SJSA1 (cell line): ENCODE data around the gene LORICRIN. TPM values are rescaled to one million over a fixed set of nuclear protein-coding genes. Genes with fewer than 3 reads are reported as not detected.

ENCODE experiments used
- DNase-seq, 2 experiments: peaks; one replicate each; pipeline ENCODE4 v3.0.0-alpha.2; 2015 to 2020; ENCODE audit warnings: low spot score in 2 of 2, low read depth in 1 of 2
- H3K27ac ChIP-seq: fragments of 250-450 bp; sonication (Bioruptor Pico); 2 replicates; pipeline ENCODE4 v1.5.1; 2020; ENCODE audit warnings: mild to moderate bottlenecking, moderate library complexity
- H3K27me3 ChIP-seq: fragments of 250-450 bp; sonication (Bioruptor Pico); replicated peaks from 2 replicates; pipeline ENCODE4 v1.5.1; 2020; ENCODE audit warnings: mild to moderate bottlenecking, moderate library complexity
- H3K36me3 ChIP-seq: fragments of 250-450 bp; sonication (Bioruptor Pico); 2 replicates; pipeline ENCODE4 v1.5.1; 2020; ENCODE audit warnings: mild to moderate bottlenecking
- H3K4me1 ChIP-seq: fragments of 250-450 bp; sonication (Bioruptor Pico); replicated peaks from 2 replicates; pipeline ENCODE4 v1.6.1; 2021; ENCODE audit warnings: mild to moderate bottlenecking
- H3K4me3 ChIP-seq: fragments of 250-450 bp; sonication (Bioruptor Pico); 2 replicates; pipeline ENCODE4 v1.5.1; 2020; ENCODE audit warnings: mild to moderate bottlenecking
- H3K9me3 ChIP-seq: fragments of 250-450 bp; sonication (Bioruptor Pico); replicated peaks from 2 replicates; pipeline ENCODE4 v1.5.1; 2020; ENCODE audit warnings: mild to moderate bottlenecking
- total RNA-seq: library from RNA; depleted of rRNA; stranded (reverse); fragments of >200 nt; shearing (Covaris generic); gene quantifications from 2 replicates; pipeline ENCODE4 v1.2.3, GENCODE V29; 2014

Gene LORICRIN
- total RNA-seq, 1 experiment from 2014 or later = not detected

DNA sequence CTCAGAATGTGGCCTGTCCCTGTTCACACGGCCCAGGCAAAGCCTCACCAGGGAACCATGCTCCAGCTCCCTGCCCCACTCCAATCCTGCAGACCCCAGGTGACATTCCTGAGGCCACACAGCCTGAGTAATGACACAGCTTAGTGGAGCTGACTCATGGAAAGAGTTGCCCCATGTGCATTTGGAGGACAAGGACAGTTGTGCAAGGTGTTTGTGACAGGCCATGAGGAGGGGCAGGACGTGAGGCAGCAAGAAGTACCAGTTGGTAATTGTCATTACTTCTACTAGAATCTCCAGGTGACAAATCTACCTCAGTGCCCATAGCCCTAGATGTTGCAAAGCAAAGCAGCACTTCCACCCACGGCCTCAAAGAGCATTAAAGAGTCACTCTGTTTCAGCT, 26.9 kb upstream of the LORICRIN start:
- peaks cover 8% of the 10 kb centered on the region; the same call in 1 of the 2 replicates for H3K27me3 ChIP-seq
- no peaks in the 10 kb centered on the region for H3K9me3 ChIP-seq
- DNase-seq = no peak
- no peak overlapping the region for H3K4me3 ChIP-seq
- no peaks in the 10 kb centered on the region for H3K4me1 ChIP-seq
- no peak overlapping the region for H3K27ac ChIP-seq
- no peaks in the 10 kb centered on the region for H3K36me3 ChIP-seq

GRCh38 chr1:153233448-153233847, 26.0 kb upstream of the LORICRIN start:
- no peaks in the 10 kb centered on the region for H3K4me1 ChIP-seq
- no peaks in the 10 kb centered on the region for H3K9me3 ChIP-seq
- no peak for DNase-seq
- no peak overlapping the region for H3K4me3 ChIP-seq
- H3K27ac ChIP-seq = no peak overlapping the region
- no peaks in the 10 kb centered on the region for H3K36me3 ChIP-seq
- H3K27me3 ChIP-seq = peaks cover 10% of the 10 kb centered on the region; the same call in 1 of the 2 replicates

GRCh38 chr1:153238527-153238926, 21.0 kb upstream of the LORICRIN start:
- H3K9me3 ChIP-seq = no peaks in the 10 kb centered on the region
- H3K27ac ChIP-seq = no peak overlapping the region
- no peaks in the 10 kb centered on the region for H3K4me1 ChIP-seq
- H3K4me3 ChIP-seq = no peak overlapping the region
- H3K27me3 ChIP-seq = peaks cover 10% of the 10 kb centered on the region; the same call in 1 of the 2 replicates
- no peak for DNase-seq
- no peaks in the 10 kb centered on the region for H3K36me3 ChIP-seq

- H3K9me3 ChIP-seq = no peaks in the 10 kb centered on the region; the same call in 1 of the 2 replicates
- no peaks in the 10 kb centered on the region for H3K4me1 ChIP-seq
- peaks cover 3% of the 10 kb centered on the region; the same call in 1 of the 2 replicates for H3K27me3 ChIP-seq
- H3K27ac ChIP-seq = no peak overlapping the region
- no peak overlapping the region for H3K4me3 ChIP-seq
- peak in 1 of 2 experiments; percentile 2 for DNase-seq
- H3K36me3 ChIP-seq = no peaks in the 10 kb centered on the region
Observed at GRCh38 chr1:153242160-153242559, 17.3 kb upstream of the LORICRIN start.

GRCh38 chr1:153245466-153245865, 14.0 kb upstream of the LORICRIN start:
- no peak overlapping the region for H3K4me3 ChIP-seq
- H3K36me3 ChIP-seq = no peaks in the 10 kb centered on the region
- no peaks in the 10 kb centered on the region; the same call in 1 of the 2 replicates for H3K9me3 ChIP-seq

GRCh38 chr1:153246018-153246417, 13.5 kb upstream of the LORICRIN start:
- H3K27me3 ChIP-seq = no peaks in the 10 kb centered on the region; the same call in 1 of the 2 replicates
- DNase-seq = no peak
- H3K4me1 ChIP-seq = no peaks in the 10 kb centered on the region
- no peaks in the 10 kb centered on the region for H3K36me3 ChIP-seq
- H3K4me3 ChIP-seq = no peak overlapping the region
- no peak overlapping the region for H3K27ac ChIP-seq
- no peaks in the 10 kb centered on the region; the same call in 1 of the 2 replicates for H3K9me3 ChIP-seq

More at GRCh38 chr1:153245466-153245865, 14.0 kb upstream of the LORICRIN start:
- no peak for DNase-seq
- no peak overlapping the region for H3K27ac ChIP-seq
- no peaks in the 10 kb centered on the region; the same call in 1 of the 2 replicates for H3K27me3 ChIP-seq
- no peaks in the 10 kb centered on the region for H3K4me1 ChIP-seq

GRCh38 chr1:153246825-153247224, 12.7 kb upstream of the LORICRIN start:
- Histone ChIP-seq H3K36me3 (no peaks in the 10 kb centered on the region), H3K27me3 (no peaks in the 10 kb centered on the region; the same call in 1 of the 2 replicates), H3K4me3 (no peak overlapping the region), H3K4me1 (no peaks in the 10 kb centered on the region), H3K27ac (no peak overlapping the region), H3K9me3 (no peaks in the 10 kb centered on the region; the same call in 1 of the 2 replicates)
- no peak for DNase-seq

DNA sequence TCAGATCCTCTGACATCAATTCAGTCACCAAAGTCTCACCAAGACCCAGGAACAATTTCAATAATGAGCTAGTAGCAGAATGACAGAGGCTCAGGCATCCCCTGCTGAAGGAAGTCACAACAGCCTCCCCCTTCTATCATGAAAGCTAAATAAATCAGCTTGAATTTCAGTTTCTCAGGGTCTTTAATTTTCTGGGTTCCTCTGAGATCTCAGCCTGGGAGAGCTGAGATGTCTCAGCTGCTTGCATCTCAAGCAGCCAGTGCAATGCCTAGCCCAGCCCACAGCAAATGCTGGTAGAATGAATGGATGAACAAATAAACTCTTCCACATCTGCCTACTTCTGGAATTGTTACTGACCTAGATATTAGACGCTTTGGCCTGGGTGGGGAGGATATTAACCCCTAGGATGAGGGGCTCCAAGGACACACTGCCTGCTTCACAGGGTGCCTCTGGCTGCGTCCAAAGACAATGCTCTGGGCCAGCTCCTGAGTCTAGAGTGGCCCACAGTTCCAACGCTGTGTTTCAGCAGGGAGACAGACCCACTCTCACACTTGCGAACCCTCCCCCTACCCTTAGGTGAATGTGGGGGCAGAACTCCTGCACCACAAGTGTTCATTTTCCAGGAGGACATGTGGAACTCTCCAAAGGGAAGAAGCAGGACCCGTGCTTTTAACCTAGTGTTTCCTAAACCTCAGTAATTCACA, 11.2 kb upstream of the LORICRIN start:
- H3K36me3 ChIP-seq = no peaks in the 10 kb centered on the region
- H3K9me3 ChIP-seq = no peaks in the 10 kb centered on the region; the same call in 1 of the 2 replicates
- no peak for DNase-seq
- H3K27me3 ChIP-seq = no peaks in the 10 kb centered on the region
- H3K27ac ChIP-seq = no peak overlapping the region
- no peaks in the 10 kb centered on the region for H3K4me1 ChIP-seq
- H3K4me3 ChIP-seq = no peak overlapping the region

DNA sequence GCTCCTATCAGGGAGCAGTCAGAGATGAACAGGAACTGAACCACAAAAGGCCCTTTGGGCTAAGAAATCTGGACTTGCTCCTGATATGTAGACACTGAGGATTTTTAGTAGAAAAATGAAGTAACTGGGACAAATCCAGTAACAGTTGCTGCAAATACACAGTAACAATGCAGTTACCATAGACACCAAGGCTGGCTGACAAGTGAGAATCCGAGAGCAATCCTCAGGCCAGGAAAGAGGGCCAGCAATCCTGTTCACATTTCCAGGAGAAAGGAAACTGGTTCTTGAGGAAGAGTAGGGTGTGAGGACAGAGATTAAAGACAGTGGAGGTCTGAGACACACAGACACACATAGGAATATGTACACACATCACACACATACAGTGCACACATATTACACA, 9.3 kb upstream of the LORICRIN start:
- DNase-seq = no peak
- Histone ChIP-seq H3K27me3 (no peaks in the 10 kb centered on the region), H3K9me3 (no peaks in the 10 kb centered on the region; the same call in 1 of the 2 replicates), H3K27ac (no peak overlapping the region), H3K4me3 (no peak overlapping the region), H3K4me1 (no peaks in the 10 kb centered on the region), H3K36me3 (no peaks in the 10 kb centered on the region)

DNA sequence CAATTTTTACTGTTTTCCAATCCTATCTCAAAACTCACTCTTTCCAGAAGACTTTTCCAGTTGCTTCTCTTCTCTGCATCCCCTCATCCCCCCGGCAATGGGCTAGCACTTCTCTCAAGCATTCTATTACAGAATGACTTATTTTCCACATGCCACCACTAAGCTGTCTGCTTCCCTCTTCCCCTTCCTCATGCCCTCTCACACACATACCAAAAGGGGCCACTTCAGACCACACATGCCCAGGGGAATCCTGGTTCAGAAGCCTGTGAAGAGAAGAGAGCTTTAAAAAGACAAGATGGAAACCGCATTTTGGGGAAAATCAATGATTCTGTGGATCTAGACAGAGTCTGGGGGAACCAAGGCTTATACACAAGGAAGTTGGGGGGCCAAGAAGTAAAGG, 8.4 kb upstream of the LORICRIN start:
- no peak for DNase-seq
- no peaks in the 10 kb centered on the region for H3K36me3 ChIP-seq
- H3K4me1 ChIP-seq = no peaks in the 10 kb centered on the region
- no peaks in the 10 kb centered on the region for H3K27me3 ChIP-seq
- H3K4me3 ChIP-seq = no peak overlapping the region
- H3K9me3 ChIP-seq = no peaks in the 10 kb centered on the region
- H3K27ac ChIP-seq = no peak overlapping the region

DNA sequence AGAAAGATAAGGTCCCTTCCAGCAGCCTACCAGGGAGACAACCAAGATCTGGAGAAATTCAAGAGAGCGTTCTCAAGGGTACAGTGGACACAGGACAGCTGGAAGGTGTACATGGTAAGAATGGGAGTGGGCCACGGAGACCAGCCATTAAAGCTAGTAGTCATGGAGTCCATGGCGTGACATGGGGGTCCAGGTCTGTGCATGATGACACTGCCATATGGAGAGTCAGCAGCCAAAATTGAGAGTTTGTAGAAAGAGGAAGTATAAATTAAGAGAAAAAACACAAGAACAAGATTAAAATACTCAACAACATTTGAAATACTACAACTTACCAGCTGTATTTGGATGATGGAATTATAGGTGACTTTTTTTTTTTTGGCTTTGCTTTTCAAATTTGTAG, 7.9 kb upstream of the LORICRIN start:
- Histone ChIP-seq H3K27me3 (no peaks in the 10 kb centered on the region), H3K9me3 (no peaks in the 10 kb centered on the region), H3K36me3 (no peaks in the 10 kb centered on the region), H3K4me1 (no peaks in the 10 kb centered on the region), H3K4me3 (no peak overlapping the region), H3K27ac (no peak overlapping the region)
- DNase-seq = no peak

DNA sequence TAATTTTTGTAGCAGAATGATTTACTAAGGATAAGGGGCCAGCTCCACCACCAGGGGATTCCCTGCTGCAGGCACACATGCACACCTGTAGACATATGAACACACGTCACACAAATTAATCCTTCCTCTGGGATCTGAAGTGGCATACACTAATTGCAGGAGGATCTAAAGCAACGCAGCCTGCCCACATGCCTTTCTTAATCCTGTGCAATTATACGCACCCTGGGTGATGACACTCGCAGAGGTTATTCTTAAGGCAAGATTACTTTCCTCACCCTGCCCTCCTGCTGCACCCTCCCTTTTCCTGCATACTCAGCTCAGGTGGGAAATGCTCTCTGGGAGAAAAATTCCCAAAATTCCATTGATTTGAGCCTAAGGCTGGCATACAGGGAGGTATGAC, 7.5 kb upstream of the LORICRIN start:
- Histone ChIP-seq H3K4me3 (no peak overlapping the region), H3K27ac (no peak overlapping the region), H3K36me3 (no peaks in the 10 kb centered on the region), H3K4me1 (no peaks in the 10 kb centered on the region), H3K9me3 (no peaks in the 10 kb centered on the region), H3K27me3 (no peaks in the 10 kb centered on the region)
- no peak for DNase-seq

DNA sequence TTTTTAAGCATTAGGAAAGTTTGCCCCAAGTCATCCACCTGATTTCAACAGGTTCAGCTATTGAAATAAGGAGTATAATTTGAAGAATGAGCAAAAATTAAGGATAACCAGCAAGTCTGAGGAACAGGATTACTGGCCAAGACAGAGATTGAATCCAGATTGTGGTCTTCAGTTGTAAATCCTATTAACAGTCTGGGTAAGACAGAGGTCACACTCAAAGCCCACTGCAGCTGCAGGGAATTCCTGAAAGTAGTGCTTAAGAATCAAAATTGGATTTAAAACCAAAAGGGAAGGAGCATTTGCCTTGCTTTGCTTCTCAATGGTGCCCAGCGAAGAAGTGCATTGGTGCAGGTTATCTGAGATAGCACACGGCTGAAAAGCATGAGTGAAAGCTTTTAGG, 6.4 kb upstream of the LORICRIN start:
- no peaks in the 10 kb centered on the region for H3K27me3 ChIP-seq
- H3K4me1 ChIP-seq = no peaks in the 10 kb centered on the region
- H3K36me3 ChIP-seq = no peaks in the 10 kb centered on the region
- no peak for DNase-seq
- no peak overlapping the region for H3K27ac ChIP-seq
- H3K9me3 ChIP-seq = no peaks in the 10 kb centered on the region
- H3K4me3 ChIP-seq = no peak overlapping the region

- Histone ChIP-seq H3K4me3 (no peak overlapping the region), H3K4me1 (no peaks in the 10 kb centered on the region), H3K27ac (no peak overlapping the region), H3K27me3 (no peaks in the 10 kb centered on the region), H3K36me3 (no peaks in the 10 kb centered on the region), H3K9me3 (no peaks in the 10 kb centered on the region)
- no peak for DNase-seq
Observed at GRCh38 chr1:153253693-153254092, 5.8 kb upstream of the LORICRIN start.
